Activated naive CD4-positive, alpha-beta T cell treated with anti-CD3 and anti-CD28 coated beads, Interleukin-2, amount 50 U/mL, for 72 hours (primary cell): ENCODE results near the gene OR5M11. TPM values are rescaled to one million over a fixed set of nuclear protein-coding genes. Genes with fewer than 3 reads are reported as not detected.
"Not testable (repeated sequence)": the region's sequence is repeated elsewhere in the genome, so short reads cannot be mapped to it uniquely, and the experiment has no call there.

Experiments
- ATAC-seq, 2 donors: fragments of 150-1000 bp; cut with Tn5 transposase; 2 replicates each; pipeline ENCODE4 v1.10.0; 2021; ENCODE audit warnings: mild to moderate bottlenecking in 2 of 2, moderate library complexity in 2 of 2
- DNase-seq, 2 donors: peaks; one replicate each; pipeline ENCODE4 v3.0.0; 2021 to 2022; ENCODE audit warnings: low spot score in 2 of 2
- H3K27ac Mint-ChIP-seq, 2 donors: one replicate each; pipeline ENCODE4 v1.8.0; 2022; ENCODE audit warnings: mild to moderate bottlenecking in 2 of 2, mixed read lengths in 2 of 2
- H3K36me3 Mint-ChIP-seq, 2 donors: one replicate each; pipeline ENCODE4 v1.8.0; 2022; ENCODE audit warnings: mixed read lengths in 2 of 2
- H3K9me3 Mint-ChIP-seq, 2 donors: one replicate each; pipeline ENCODE4 v1.8.0; 2022; ENCODE audit warnings: mixed read lengths in 2 of 2
- total RNA-seq, 2 donors: library from RNA; stranded (reverse); gene quantifications; one replicate each; pipeline ENCODE4 v1.2.3, GENCODE V29; 2022

The OR5M11 gene
- not detected for total RNA-seq

DNA sequence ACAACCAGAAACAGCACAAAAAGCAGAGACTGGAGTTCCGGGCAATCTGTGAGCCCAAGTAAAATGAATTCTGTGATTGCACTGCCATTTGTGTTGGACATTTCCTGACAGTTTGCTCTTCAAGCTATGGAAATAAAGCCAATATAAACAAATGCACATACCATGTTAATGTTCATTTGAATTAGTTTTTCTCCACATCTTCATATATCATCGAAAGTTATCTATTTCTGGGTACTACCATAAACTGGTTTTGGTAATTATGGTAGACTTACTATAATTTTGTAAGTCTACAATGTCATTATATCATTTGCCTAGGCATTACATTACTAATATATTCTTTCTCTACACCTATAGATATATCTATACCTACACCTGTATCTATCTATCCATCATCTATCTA is at the start of gene OR5M11:
OR5M11 (minus strand) TSS at position 101 of the 400 bp plus-strand sequence; CDS start at position 101, 0 bp downstream.
- DNase-seq (no peak), ATAC-seq (no peak)
- no peak within 1 kb of the TSS for H3K27ac Mint-ChIP-seq
- H3K9me3 Mint-ChIP-seq, result peaks cover 17 to 30% of the 10 kb centered on the region in 2 donors
- peaks cover 0 to 8% of the 10 kb centered on the region in 2 donors for H3K36me3 Mint-ChIP-seq

GRCh38 chr11:56592088-56592717 is 49.1 kb upstream of the OR5M11 start:
- not testable (repeated sequence) for H3K27ac Mint-ChIP-seq, ATAC-seq, DNase-seq
- H3K9me3 Mint-ChIP-seq, result peaks cover 8 to 11% of the 10 kb centered on the region in 2 donors
- H3K36me3 Mint-ChIP-seq, result peaks cover 0 to 13% of the 10 kb centered on the region in 2 donors

- H3K9me3 Mint-ChIP-seq, result peaks cover 6 to 11% of the 10 kb centered on the region in 2 donors
- DNase-seq (no peak), ATAC-seq (no peak)
- no peaks in the 10 kb centered on the region for H3K36me3 Mint-ChIP-seq
- H3K27ac Mint-ChIP-seq, result no peak within 1 kb of the TSS
These were observed 34.6 kb upstream of the OR5M11 start, which contains the start of gene OR5M10 for GRCh38 chr11:56577621-56578020. OR5M10 (minus strand) TSS chr11:56577721; CDS start chr11:56577721, 0 bp downstream.

DNA sequence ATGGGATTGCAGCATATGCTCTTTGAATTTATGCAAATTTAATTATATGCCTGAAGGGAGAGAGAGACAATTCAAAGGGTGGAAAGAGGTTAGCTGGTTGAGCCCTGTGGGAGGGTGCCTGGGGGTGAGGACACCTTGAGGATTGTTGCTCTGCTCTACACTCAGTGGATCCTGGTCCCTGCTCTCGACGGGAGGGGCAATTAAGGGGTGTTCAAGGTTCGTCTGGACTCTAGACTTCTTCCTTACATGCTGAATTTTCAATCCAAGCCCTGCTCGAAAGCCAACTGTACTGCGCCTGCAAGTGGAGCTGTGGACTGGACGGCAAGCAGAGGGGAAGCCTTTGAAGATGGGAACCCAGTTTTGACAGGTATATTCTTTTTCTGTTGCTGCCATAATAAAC is 15.5 kb upstream of the OR5M11 start:
- Mint-ChIP-seq H3K27ac (no peak overlapping the region), H3K9me3 (peaks cover 7 to 13% of the 10 kb centered on the region in 2 donors), H3K36me3 (peaks cover 0 to 10% of the 10 kb centered on the region in 2 donors)
- no peak for ATAC-seq
- no peak for DNase-seq

DNA sequence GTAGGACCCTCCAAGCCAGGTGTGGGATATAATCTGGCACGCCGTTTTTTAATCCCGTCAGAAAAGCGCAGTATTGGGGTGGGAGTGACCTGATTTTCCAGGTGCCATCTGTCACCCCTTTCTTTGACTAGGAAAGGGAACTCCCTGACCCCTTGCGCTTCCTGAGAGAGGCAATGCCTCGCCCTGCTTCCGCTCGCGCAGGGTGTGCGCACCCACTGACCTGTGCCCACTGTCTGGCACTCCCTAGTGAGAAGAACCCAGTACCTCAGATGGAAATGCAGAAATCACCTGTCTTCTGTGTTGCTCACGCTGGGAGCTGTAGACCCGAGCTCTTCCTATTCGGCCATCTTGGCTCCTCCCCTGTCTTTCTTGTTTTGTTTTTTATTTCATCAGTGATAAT is 11.6 kb upstream of the OR5M11 start:
- not testable (repeated sequence) for ATAC-seq, H3K36me3 Mint-ChIP-seq, DNase-seq, H3K27ac Mint-ChIP-seq
- H3K9me3 Mint-ChIP-seq, result peaks cover 7 to 11% of the 10 kb centered on the region in 2 donors

GRCh38 chr11:56545531-56545930 is 2.5 kb upstream of the OR5M11 start:
- Mint-ChIP-seq H3K9me3 (peaks cover 17 to 27% of the 10 kb centered on the region in 2 donors), H3K27ac (no peak overlapping the region), H3K36me3 (peaks cover 0 to 8% of the 10 kb centered on the region in 2 donors)
- no peak for DNase-seq
- no peak for ATAC-seq

- H3K9me3 Mint-ChIP-seq, result peaks cover 17 to 29% of the 10 kb centered on the region in 2 donors
- ATAC-seq (no peak), DNase-seq (no peak)
- H3K27ac Mint-ChIP-seq, result no peak overlapping the region
- peaks cover 0 to 8% of the 10 kb centered on the region in 2 donors for H3K36me3 Mint-ChIP-seq
These were observed 682 bp upstream of the OR5M11 start for GRCh38 chr11:56543739-56544138.

DNA sequence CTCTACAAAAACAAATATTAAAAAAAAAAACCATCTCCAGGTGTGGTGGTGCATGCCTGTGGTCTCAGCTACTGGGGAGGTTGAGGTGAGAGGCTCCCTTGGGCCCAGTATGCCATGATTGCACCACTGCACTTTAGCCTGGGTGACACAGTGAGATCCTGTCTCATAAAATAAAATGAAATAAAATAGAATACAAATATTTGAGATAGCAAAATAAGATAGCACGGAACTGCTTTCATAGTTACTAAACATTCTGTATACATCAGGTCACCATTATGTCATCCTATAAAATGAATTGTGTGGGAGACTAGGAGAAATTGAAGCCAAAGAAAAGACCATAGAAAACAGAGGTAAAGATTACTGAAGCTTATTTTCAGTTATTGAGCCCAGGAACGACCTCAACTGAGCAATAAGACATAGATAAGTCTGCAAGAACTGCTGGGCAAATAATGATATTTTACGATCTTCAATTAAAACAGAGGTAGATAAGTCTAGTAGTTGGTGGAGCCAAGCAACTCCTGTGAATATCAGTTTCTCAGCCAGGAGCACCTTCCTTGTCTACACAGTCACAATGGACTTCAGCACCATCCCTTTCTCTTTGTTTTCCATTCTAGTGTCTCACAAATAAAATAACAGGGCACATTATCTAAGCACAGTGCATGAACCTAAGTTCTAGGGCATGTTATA is 9.9 kb downstream of the OR5M11 start:
- Mint-ChIP-seq H3K9me3 (peaks cover 0 to 4% of the 10 kb centered on the region in 2 donors), H3K36me3 (no peaks in the 10 kb centered on the region), H3K27ac (no peak overlapping the region)
- ATAC-seq (no peak), DNase-seq (no peak)

- ATAC-seq, result no peak
- Mint-ChIP-seq H3K36me3 (no peaks in the 10 kb centered on the region), H3K27ac (no peak overlapping the region), H3K9me3 (peaks cover 0 to 4% of the 10 kb centered on the region in 2 donors)
- DNase-seq, result no peak
These were observed 11.2 kb downstream of the OR5M11 start for GRCh38 chr11:56531856-56532255.

- DNase-seq (no peak), ATAC-seq (no peak)
- Mint-ChIP-seq H3K9me3 (peaks cover 10 to 11% of the 10 kb centered on the region in 2 donors), H3K27ac (no peak overlapping the region), H3K36me3 (no peaks in the 10 kb centered on the region)
These were observed 21.0 kb downstream of the OR5M11 start for GRCh38 chr11:56522008-56522407.

DNA sequence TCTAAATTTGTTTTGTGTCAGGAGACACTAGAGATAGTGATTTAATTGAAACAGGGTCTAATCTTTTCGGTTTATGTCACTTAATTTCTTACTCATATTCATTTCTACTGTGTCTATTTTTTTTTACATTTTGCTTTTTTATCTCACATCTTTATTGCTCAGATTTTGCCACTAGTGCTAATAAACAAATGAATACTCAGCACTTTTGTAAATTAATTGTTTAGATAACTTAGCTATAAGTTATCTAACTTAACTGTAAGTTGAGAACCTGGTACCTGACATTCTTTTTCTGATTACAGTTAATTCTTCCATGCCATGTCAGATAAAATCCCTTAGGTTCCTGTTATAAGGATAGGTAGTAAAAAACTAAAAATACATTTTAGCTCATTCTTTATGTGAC is 29.8 kb downstream of the OR5M11 start:
- ATAC-seq, result no peak
- H3K9me3 Mint-ChIP-seq, result peaks cover 11 to 28% of the 10 kb centered on the region in 2 donors
- H3K27ac Mint-ChIP-seq, result no peak overlapping the region
- no peaks in the 10 kb centered on the region for H3K36me3 Mint-ChIP-seq
- DNase-seq, result no peak

- Mint-ChIP-seq H3K9me3 (peaks cover 7 to 28% of the 10 kb centered on the region in 2 donors), H3K27ac (no peak overlapping the region), H3K36me3 (no peaks in the 10 kb centered on the region)
- ATAC-seq (no peak), DNase-seq (no peak)
These were observed 33.6 kb downstream of the OR5M11 start for GRCh38 chr11:56509439-56509838.

DNA sequence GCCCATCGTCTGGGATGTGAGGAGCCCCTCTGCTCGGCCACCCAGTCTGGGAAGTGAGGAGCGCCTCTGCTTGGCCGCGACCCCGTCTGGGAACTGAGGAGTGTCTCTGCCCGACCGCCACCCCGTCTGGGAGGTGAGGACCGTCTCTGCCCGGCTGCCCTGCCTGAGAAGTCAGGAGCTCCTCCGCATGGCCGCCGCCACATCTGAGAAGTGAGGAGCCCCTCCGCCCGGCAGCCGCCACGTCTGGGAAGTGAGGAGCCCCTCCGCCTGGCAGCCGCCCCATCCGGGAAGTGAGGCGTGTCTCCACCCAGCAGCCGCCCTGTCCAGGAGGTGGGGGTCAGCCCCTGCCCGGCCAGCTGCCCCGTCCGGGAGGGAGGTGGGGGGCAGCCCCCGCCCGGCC is 46.0 kb downstream of the OR5M11 start:
- Mint-ChIP-seq H3K27ac (no peak overlapping the region), H3K9me3 (peaks cover 14 to 19% of the 10 kb centered on the region in 2 donors), H3K36me3 (no peaks in the 10 kb centered on the region)
- ATAC-seq (no peak), DNase-seq (no peak)

GRCh38 chr11:56495117-56495516 is 47.9 kb downstream of the OR5M11 start:
- DNase-seq, result no peak
- Mint-ChIP-seq H3K36me3 (no peaks in the 10 kb centered on the region), H3K27ac (no peak overlapping the region), H3K9me3 (peaks cover 11 to 12% of the 10 kb centered on the region in 2 donors)
- ATAC-seq, result no peak
